Measurements from ENCODE around the gene POLR2C.

Gene POLR2C

GRCh38 chr16:57504491-57504890, 42.0 kb downstream of the POLR2C start:
- no peak overlapping the region for H3K4me3 ChIP-seq (ENCODE audit: low read depth, low read length)
- TF ChIP-seq, protein P1, sequence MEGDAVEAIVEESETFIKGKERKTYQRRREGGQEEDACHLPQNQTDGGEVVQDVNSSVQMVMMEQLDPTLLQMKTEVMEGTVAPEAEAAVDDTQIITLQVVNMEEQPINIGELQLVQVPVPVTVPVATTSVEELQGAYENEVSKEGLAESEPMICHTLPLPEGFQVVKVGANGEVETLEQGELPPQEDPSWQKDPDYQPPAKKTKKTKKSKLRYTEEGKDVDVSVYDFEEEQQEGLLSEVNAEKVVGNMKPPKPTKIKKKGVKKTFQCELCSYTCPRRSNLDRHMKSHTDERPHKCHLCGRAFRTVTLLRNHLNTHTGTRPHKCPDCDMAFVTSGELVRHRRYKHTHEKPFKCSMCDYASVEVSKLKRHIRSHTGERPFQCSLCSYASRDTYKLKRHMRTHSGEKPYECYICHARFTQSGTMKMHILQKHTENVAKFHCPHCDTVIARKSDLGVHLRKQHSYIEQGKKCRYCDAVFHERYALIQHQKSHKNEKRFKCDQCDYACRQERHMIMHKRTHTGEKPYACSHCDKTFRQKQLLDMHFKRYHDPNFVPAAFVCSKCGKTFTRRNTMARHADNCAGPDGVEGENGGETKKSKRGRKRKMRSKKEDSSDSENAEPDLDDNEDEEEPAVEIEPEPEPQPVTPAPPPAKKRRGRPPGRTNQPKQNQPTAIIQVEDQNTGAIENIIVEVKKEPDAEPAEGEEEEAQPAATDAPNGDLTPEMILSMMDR (IDR thresholded peaks at IDR 0.05; ENCODE audit: low read depth, low read length) = no peak

- TF ChIP-seq, protein P1 (IDR thresholded peaks at IDR 0.05; ENCODE audit: low read depth, low read length) = no peak
- no peak overlapping the region for H3K4me3 ChIP-seq (ENCODE audit: low read depth, low read length)
These were observed 42.7 kb downstream of the POLR2C start for GRCh38 chr16:57505169-57505568.

- no peak overlapping the region for H3K4me3 ChIP-seq (ENCODE audit: low read depth, low read length)
- TF ChIP-seq, protein P1 (IDR thresholded peaks at IDR 0.05; ENCODE audit: low read depth, low read length) = no peak
These were observed 44.9 kb downstream of the POLR2C start for GRCh38 chr16:57507136-57508034.

DNA sequence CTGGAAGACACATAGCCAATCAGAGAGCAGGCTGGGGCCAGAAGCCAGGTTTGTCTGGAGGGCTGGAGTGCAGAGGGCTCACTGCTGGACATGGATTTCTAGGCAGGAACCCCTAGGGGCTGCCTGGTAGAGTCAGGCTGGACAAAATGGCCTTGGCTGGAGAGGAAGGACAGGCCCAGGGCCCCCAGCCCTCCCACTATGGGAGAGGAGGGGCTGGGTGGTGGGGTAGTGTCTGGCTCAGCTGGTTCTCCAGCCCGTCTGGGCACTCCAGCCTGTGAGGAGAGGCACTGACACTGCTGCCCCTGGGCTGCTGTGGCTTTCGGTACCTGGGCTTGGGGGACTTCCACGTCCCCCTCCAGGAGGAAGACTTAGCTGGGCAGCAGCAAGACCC, 45.6 kb downstream of the POLR2C start:
- TF ChIP-seq, protein P1 (IDR thresholded peaks at IDR 0.05; ENCODE audit: low read depth, low read length) = no peak
- no peak overlapping the region for H3K4me3 ChIP-seq (ENCODE audit: low read depth, low read length)

- TF ChIP-seq, protein P1 (IDR thresholded peaks at IDR 0.05; ENCODE audit: low read depth, low read length) = no peak
- no peak overlapping the region for H3K4me3 ChIP-seq (ENCODE audit: low read depth, low read length)
These were observed 46.9 kb downstream of the POLR2C start for GRCh38 chr16:57509231-57509923.

DNA sequence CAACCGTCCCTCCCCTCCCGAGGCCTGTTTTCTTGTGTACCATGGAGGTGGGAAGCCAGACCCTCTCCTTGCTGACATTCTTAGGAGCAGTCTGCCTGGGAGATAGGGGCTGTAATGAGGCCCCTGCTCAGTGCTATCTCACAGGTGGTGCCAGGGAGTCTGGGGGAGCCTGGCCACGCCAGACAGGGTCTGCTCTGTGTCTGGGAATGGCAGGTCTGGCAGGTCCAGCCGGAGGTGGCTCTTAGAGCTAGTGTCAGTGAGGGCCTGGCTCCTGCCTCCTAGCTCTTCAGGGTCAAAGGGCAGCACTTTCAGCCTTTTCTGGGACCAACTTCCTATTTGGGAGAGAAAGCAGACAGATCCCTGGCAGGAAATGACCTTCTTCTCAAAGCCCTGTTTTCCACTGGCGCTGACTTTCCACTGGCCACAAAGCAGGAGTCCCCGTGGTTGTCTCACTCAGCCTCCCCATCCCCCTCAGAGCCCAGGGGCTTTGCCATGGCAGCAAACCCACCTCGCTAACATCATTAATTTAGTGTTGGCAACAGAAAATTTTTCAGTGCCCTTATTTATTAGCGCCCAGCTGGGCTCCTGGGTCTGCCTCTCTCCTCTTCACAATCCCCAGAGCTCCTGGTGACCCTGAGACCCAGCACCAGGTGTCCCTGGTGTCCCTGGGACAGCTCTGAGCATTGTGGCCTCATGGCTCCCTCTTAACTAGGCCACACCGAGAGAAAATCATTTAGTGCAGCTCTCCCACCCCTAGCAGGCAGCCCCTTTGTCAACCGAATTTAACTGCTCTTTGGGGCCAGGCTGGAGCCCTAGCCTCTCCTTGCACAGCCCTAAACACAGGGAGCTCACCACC, 47.8 kb downstream of the POLR2C start:
- no peak overlapping the region for H3K4me3 ChIP-seq (ENCODE audit: low read depth, low read length)
- TF ChIP-seq, protein P1 (IDR thresholded peaks at IDR 0.05; ENCODE audit: low read depth, low read length) = no peak

Data from WI38 (cell line).